ENCODE measurements around the gene LTBP1. TPM values are rescaled to one million over a fixed set of nuclear protein-coding genes. Genes with fewer than 3 reads are reported as not detected.

Gene LTBP1
- total RNA-seq, 4 donors from 2014 or later, result 12.6 to 81.0 (median 16.0) TPM

DNA sequence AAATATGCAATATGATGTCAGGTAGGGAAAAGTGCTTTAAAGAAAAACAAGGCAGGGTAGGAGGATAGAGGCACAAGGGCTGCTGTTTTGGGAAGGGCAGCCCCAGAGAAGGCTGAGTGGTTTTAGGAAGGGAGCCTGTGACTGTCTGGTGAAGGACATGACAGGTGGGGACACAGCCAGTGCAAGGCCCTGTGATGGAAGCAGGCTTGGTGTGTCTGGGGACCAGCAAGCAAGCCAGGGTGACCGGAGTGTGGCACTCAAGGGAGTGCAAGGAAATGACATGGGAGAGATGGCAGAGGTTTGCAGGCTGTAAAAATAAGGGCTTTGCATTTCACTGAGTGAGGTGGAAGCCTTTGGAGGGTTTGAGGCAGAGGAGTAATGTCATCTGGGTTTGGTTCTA lies 62.0 kb downstream of the LTBP1 start:
- DNase-seq (ENCODE audit: low spot score) (no peak), ATAC-seq (ENCODE audit: low FRiP score) (no peak)
- TF ChIP-seq, protein P1, sequence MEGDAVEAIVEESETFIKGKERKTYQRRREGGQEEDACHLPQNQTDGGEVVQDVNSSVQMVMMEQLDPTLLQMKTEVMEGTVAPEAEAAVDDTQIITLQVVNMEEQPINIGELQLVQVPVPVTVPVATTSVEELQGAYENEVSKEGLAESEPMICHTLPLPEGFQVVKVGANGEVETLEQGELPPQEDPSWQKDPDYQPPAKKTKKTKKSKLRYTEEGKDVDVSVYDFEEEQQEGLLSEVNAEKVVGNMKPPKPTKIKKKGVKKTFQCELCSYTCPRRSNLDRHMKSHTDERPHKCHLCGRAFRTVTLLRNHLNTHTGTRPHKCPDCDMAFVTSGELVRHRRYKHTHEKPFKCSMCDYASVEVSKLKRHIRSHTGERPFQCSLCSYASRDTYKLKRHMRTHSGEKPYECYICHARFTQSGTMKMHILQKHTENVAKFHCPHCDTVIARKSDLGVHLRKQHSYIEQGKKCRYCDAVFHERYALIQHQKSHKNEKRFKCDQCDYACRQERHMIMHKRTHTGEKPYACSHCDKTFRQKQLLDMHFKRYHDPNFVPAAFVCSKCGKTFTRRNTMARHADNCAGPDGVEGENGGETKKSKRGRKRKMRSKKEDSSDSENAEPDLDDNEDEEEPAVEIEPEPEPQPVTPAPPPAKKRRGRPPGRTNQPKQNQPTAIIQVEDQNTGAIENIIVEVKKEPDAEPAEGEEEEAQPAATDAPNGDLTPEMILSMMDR (IDR thresholded peaks at IDR 0.05), result no peak

DNA sequence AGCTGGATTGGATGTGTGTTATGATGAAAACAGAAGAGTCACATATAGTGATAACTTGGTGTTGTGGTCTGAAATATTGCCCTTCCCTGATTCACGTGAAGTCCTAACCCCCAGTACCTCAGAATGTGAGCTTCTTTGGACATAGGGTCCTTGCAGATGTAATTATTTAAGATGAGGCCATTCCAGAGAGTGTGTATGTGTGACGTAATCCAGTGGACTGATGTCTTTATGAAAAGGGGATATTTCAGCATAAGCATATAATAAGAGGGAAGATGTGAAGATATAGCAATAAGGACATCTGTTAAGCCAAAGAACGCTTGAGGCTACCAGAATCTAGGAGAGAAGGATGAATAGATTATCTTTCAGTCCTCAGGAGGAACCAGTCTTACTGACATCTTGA lies 62.5 kb downstream of the LTBP1 start:
- ATAC-seq (ENCODE audit: low FRiP score), result no peak
- TF ChIP-seq, protein P1 (IDR thresholded peaks at IDR 0.05), result no peak
- no peak for DNase-seq (ENCODE audit: low spot score)

DNA sequence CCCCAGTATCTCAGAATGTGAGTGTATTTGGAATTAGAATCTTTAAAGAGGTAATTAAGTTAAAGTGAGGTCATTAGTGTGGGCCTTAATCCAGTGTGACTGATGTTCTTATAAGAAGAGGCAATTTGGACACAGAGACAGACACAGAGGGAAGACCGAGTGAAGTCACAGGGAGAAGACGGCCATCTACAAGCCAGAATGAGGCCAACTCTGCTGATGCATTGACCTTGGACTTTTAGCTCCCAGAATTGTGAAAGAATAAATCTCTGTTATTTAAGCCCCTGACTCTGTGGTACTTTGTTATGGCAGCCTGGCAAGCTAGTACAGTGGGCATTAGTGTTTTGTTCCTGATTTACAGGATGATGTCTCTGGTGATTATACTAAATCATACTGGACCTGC lies 64.6 kb downstream of the LTBP1 start:
- DNase-seq (ENCODE audit: low spot score) (no peak), ATAC-seq (ENCODE audit: low FRiP score) (no peak)

DNA sequence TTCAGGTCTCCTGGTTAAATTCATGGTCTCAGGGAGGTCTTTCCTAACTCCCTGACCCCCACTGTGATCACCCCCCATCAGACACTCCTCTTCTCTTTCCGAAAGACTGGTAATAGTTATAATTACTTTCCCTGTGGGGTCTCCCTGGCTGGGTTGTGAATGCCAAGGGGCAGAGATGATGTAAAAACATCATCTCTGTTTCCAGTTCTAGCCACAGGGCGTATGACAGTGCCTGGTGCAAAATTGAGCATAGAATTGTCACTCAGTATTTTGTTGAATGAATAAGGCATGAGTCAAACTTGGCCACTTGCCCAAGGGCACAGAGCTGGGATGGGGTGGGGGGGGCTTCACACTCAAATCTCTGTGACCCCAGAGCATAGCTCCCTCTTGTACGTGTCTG lies 65.2 kb downstream of the LTBP1 start:
- ATAC-seq (ENCODE audit: low FRiP score) (no peak), DNase-seq (ENCODE audit: low spot score) (no peak)
- TF ChIP-seq, protein P1 (IDR thresholded peaks at IDR 0.05), result no peak

More for the DNA sequence above, 64.6 kb downstream of the LTBP1 start:
- TF ChIP-seq, protein P1 (IDR thresholded peaks at IDR 0.05), result no peak

DNA sequence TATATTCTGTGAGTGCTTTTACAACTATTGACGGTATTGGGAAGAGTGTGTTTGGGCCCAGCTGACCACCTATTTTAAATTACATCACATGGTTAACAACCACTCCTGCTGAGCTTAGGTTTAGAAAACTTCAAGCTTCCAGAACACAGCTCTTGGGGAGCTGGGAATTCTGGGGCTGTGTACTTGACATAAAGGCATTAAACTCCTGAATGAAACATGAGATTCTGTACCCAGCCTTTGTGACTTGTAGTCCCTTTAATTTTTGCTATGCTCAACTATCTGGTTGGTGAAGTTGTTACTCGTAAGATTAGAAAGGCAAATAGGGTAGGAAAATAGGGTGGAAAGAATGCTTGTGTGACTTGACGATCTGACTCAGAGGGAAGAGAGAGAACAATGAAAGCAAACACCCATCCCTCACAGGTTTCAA lies 66.9 kb downstream of the LTBP1 start:
- TF ChIP-seq, protein P1 (IDR thresholded peaks at IDR 0.05), result no peak
- DNase-seq (ENCODE audit: low spot score) (no peak), ATAC-seq (ENCODE audit: low FRiP score) (no peak)

DNA sequence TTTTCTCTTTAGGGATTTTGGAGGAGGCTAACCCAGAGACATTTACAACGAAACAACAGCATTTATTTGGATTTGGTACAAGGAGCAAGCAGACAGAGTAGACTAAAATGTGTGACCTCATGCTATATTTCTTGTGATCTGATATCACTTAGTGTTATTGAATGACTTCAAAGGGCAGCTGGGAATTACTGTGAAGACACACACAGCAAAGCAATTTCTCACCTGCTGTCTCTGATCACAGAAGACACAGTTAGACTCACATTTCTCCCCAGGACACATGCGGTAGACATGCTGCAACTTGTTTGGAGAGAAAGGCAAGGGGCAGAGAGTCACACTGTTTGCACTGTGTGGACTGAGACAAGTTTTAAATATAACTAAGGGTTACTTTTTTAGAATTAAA lies 67.5 kb downstream of the LTBP1 start:
- TF ChIP-seq, protein P1 (IDR thresholded peaks at IDR 0.05), result no peak
- ATAC-seq (ENCODE audit: low FRiP score), result no peak
- DNase-seq (ENCODE audit: low spot score), result no peak

DNA sequence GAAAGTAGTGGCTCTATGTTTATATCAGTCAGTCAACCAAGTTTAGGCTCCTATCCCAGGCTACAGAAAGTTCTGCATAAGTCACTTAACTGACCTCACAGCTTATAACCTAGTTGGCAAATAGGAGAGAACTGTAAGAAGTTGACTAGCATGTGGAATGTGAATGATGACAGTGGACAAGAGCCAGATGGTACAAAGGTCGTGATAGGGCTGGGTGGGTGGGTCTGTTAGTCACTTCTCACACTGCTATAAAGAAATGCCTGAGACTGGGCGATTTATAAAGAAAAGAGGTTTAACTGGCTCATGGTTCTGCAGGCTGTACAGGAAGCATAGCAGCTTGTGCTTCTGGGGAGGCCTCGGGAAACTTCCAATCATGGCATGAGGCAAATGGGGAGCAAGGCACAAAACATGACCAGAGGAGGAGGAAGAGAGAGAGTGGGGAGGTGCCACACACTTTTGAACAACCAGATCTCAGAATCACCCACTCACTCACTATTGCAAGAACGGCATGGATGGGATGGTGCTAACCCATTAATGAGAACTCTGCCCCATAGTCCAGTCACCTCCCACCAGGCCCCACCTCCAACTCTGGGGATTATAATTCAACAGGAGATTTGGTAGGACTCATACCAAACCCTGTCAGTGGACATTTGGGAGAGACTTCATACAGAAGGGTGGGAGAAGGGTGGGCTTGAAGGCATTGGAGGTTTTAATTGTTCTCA lies 68.8 kb downstream of the LTBP1 start:
- no peak for DNase-seq (ENCODE audit: low spot score)
- no peak for ATAC-seq (ENCODE audit: low FRiP score)
- TF ChIP-seq, protein P1 (IDR thresholded peaks at IDR 0.05), result no peak

Measured in omental fat pad (tissue), 4 donors.